H1 (cell line): ENCODE measurements around the gene CTNNA3. TPM values are rescaled to one million over a fixed set of nuclear protein-coding genes. Genes with fewer than 3 reads are reported as not detected.

Experiments
- CTCF ChIA-PET: fragments of 300-600 bp; sonication (Branson Sonifier 250); formaldehyde crosslinking; loops from one replicate; lab custom pipeline; 2021; ENCODE audit not compliant: partially characterized antibody; lab: Charles Lee
- POLR2A ChIA-PET: fragments of 300-600 bp; sonication (Branson Sonifier 250); formaldehyde crosslinking; loops from one replicate; lab custom pipeline; 2021; ENCODE audit warnings: inconsistent platforms; ENCODE audit not compliant: partially characterized antibody; lab: Charles Lee
- DNase-seq, 2 experiments: peaks; one replicate each; pipeline versions ENCODE4 v3.0.0 to v3.0.0-alpha.2; 2010 to 2022; ENCODE audit warnings: low spot score in 2 of 2, low read depth in 1 of 2, mixed read lengths in 1 of 2
- FAIRE-seq: peaks from 2 replicates; lab custom pipeline; 2011; peaks lifted over from hg19 to GRCh38; lab: Jason Lieb, UNC
- H2AFZ ChIP-seq: 2 replicates; pipeline ENCODE4 v1.8.1; 2012; ENCODE audit warnings: low read length, inconsistent platforms
- H2AK5ac ChIP-seq: 2 replicates; pipeline ENCODE4 v1.6.1; 2013; ENCODE audit warnings: low read depth, low read length
- H2BK120ac ChIP-seq: replicated peaks from 2 replicates; pipeline ENCODE3; 2013; ENCODE audit warnings: low read depth, low read length, inconsistent platforms
- H2BK12ac ChIP-seq: 2 replicates; pipeline ENCODE4 v1.6.1; 2013; ENCODE audit warnings: low read depth, low read length
- H2BK15ac ChIP-seq: 2 replicates; pipeline ENCODE4 v1.6.1; 2013; ENCODE audit warnings: low read length
- H2BK20ac ChIP-seq: 2 replicates; pipeline ENCODE4 v1.6.1; 2013; ENCODE audit warnings: low read length
- H2BK5ac ChIP-seq: 2 replicates; pipeline ENCODE4 v1.6.1; 2013; ENCODE audit warnings: low read depth, low read length
- H3K14ac ChIP-seq: 2 replicates; pipeline ENCODE4 v1.6.1; 2013; ENCODE audit warnings: inconsistent platforms; ENCODE audit not compliant: insufficient read length
- H3K18ac ChIP-seq: 2 replicates; pipeline ENCODE4 v1.6.1; 2013; ENCODE audit warnings: low read length; ENCODE audit errors: extremely low read depth
- H3K23ac ChIP-seq: 2 replicates; pipeline ENCODE4 v1.6.1; 2013; ENCODE audit warnings: inconsistent platforms; ENCODE audit not compliant: insufficient read length
- H3K23me2 ChIP-seq: 2 replicates; pipeline ENCODE4 v1.6.1; 2013; ENCODE audit warnings: low read depth, low read length
- H3K27ac ChIP-seq: 2 replicates; pipeline ENCODE4 v1.6.1; 2011; ENCODE audit warnings: low read depth, low read length, inconsistent platforms
- H3K27me3 ChIP-seq, 4 experiments: replicated peaks in 1 of 4; 1 replicate in 1 of 4; 2 replicates in 3 of 4; pipeline versions ENCODE4 v1.6.1 to v1.8.1; 2011 to 2013; ENCODE audit warnings: low read length in 3 of 4, mild to moderate bottlenecking in 3 of 4, inconsistent platforms in 2 of 4, mixed read lengths in 2 of 4, moderate library complexity in 1 of 4; ENCODE audit not compliant: control insufficient read depth in 3 of 4, insufficient read depth in 3 of 4; ENCODE audit errors: extremely low read depth in 1 of 4
- H3K36me3 ChIP-seq, 4 experiments: 2 replicates each; pipeline versions ENCODE4 v1.6.1 to v1.8.1; 2011 to 2013; ENCODE audit warnings: mild to moderate bottlenecking in 4 of 4, low read length in 3 of 4, moderate library complexity in 2 of 4, control low read depth in 1 of 4, inconsistent platforms in 1 of 4; ENCODE audit not compliant: insufficient read depth in 4 of 4, control insufficient read depth in 2 of 4
- H3K4ac ChIP-seq: replicated peaks from 2 replicates; pipeline ENCODE3; 2013; ENCODE audit warnings: low read length, low read depth, mixed read lengths, inconsistent platforms; ENCODE audit not compliant: insufficient read length
- H3K4me1 ChIP-seq, 4 experiments: replicated peaks in 1 of 4; 1 replicate in 1 of 4; 2 replicates in 3 of 4; pipeline versions ENCODE4 v1.6.1 to v1.8.1; 2011 to 2013; ENCODE audit warnings: low read length in 3 of 4, inconsistent platforms in 2 of 4, mixed read lengths in 1 of 4; ENCODE audit not compliant: insufficient read depth in 4 of 4, control insufficient read depth in 3 of 4
- H3K4me2 ChIP-seq, 2 experiments: 2 replicates each; pipeline versions ENCODE4 v1.6.1 to v1.8.1; 2011 to 2013; ENCODE audit warnings: low read depth in 2 of 2, low read length in 2 of 2, control low read depth in 1 of 2, inconsistent platforms in 1 of 2, mild to moderate bottlenecking in 1 of 2; ENCODE audit not compliant: insufficient read depth in 1 of 2
- H3K4me3 ChIP-seq, 4 experiments: fragments of 200-600, 300-600 bp in 1 of 4; sonication (generic), shearing (Covaris generic), sonication (Bioruptor Twin) in 1 of 4; 2 replicates each; pipeline versions ENCODE4 v1.5.1 to v1.8.1; 2011 to 2016; ENCODE audit warnings: low read length in 4 of 4, low read depth in 3 of 4, control low read depth in 2 of 4, inconsistent platforms in 2 of 4, mild to moderate bottlenecking in 2 of 4, mixed read lengths in 1 of 4, moderate library complexity in 1 of 4; ENCODE audit not compliant: insufficient read depth in 2 of 4; ENCODE audit errors: extremely low read depth in 1 of 4
- H3K56ac ChIP-seq: replicated peaks from 2 replicates; pipeline ENCODE3; 2013; ENCODE audit warnings: low read depth, mild to moderate bottlenecking, mixed read lengths, low read length, inconsistent platforms; ENCODE audit not compliant: insufficient read length
- H3K79me1 ChIP-seq: 2 replicates; pipeline ENCODE4 v1.6.1; 2013; ENCODE audit warnings: low read depth, low read length, control low read depth
- H3K79me2 ChIP-seq, 2 experiments: 2 replicates each; pipeline versions ENCODE4 v1.6.1 to v1.8.1; 2012 to 2013; ENCODE audit warnings: low read length in 2 of 2, mild to moderate bottlenecking in 2 of 2, inconsistent platforms in 1 of 2; ENCODE audit not compliant: insufficient read depth in 2 of 2, control insufficient read depth in 1 of 2
- H3K9ac ChIP-seq, 4 experiments: replicated peaks in 1 of 4; 1 replicate in 1 of 4; 2 replicates in 3 of 4; pipeline versions ENCODE4 v1.6.1 to v1.8.1; 2011 to 2013; ENCODE audit warnings: low read depth in 3 of 4, low read length in 3 of 4, control low read depth in 2 of 4, mild to moderate bottlenecking in 2 of 4, moderate library complexity in 2 of 4, inconsistent platforms in 1 of 4; ENCODE audit errors: extremely low read depth in 1 of 4
- H3K9me3 ChIP-seq, 2 experiments: 2 replicates each; pipeline versions ENCODE4 v1.6.1 to v1.8.1; 2012 to 2013; ENCODE audit warnings: mild to moderate bottlenecking in 2 of 2, moderate library complexity in 2 of 2, control low read depth in 1 of 2, inconsistent platforms in 1 of 2, low read depth in 1 of 2, low read length in 1 of 2, mixed read lengths in 1 of 2; ENCODE audit not compliant: insufficient read depth in 2 of 2
- H4K20me1 ChIP-seq, 2 experiments: replicated peaks in 1 of 2; 2 replicates each; pipeline versions ENCODE3 to v1.8.1; 2011 to 2013; ENCODE audit warnings: inconsistent platforms in 2 of 2, low read length in 2 of 2, mild to moderate bottlenecking in 1 of 2; ENCODE audit not compliant: insufficient read depth in 2 of 2, control insufficient read depth in 1 of 2
- H4K5ac ChIP-seq: 2 replicates; pipeline ENCODE4 v1.6.1; 2013; ENCODE audit warnings: low read length, low read depth, mixed read lengths, inconsistent platforms; ENCODE audit not compliant: insufficient read length
- H4K8ac ChIP-seq: 2 replicates; pipeline ENCODE4 v1.8.0; 2013; ENCODE audit warnings: mild to moderate bottlenecking, moderate library complexity, low read length, inconsistent platforms; ENCODE audit not compliant: insufficient read depth; ENCODE audit errors: extremely low read depth
- H4K91ac ChIP-seq: replicated peaks from 2 replicates; pipeline ENCODE3; 2013; ENCODE audit warnings: low read length, mixed read lengths, inconsistent platforms; ENCODE audit not compliant: insufficient read length
- RFX5 ChIP-seq: IDR thresholded peaks from 2 replicates; pipeline ENCODE4 v1.6.1; 2011; ENCODE audit warnings: low read depth, low read length, improper control_type of control experiment, borderline replicate concordance
- SP1 ChIP-seq: IDR thresholded peaks from 2 replicates; pipeline ENCODE4 v1.6.1; 2011; ENCODE audit warnings: low read depth, low read length
- WGBS, 2 experiments: shearing (Covaris generic) in 1 of 2; methylation state at CpG; one replicate each; pipeline versions ENCODE4 v1.1.6 to v1.1.7; 2013 to 2015; ENCODE audit warnings: low lambda C conversion rate in 2 of 2, mixed read lengths in 2 of 2, inconsistent platforms in 1 of 2, low coverage in 1 of 2, missing lambda C conversion rate in 1 of 2; ENCODE audit not compliant: insufficient replicate concordance in 2 of 2, insufficient coverage in 1 of 2, insufficient read length in 1 of 2; ENCODE audit errors: extremely low coverage in 1 of 2, missing lambda C conversion rate in 1 of 2; 5-methylcytosine and 5-hydroxymethylcytosine counted together
- polyA plus RNA-seq, 7 experiments: library from polyadenylated mRNA; depleted of rRNA in 3 of 7; stranded (reverse) in 5 of 7; unstranded in 2 of 7; fragments of >200 nt in 5 of 7; fragments of 200-250 nt in 2 of 7; gene quantifications; 1 replicate in 5 of 7; 2 replicates in 1 of 7; 4 replicates in 1 of 7; pipeline versions ENCODE4 v1.2.1 to v1.2.3, GENCODE V29; 2011 to 2013; ENCODE audit warnings: missing spikeins in 2 of 7, mixed read lengths in 2 of 7
- total RNA-seq: library from RNA; stranded (reverse); fragmentation: NEBNext Ultra II Directional; extraction: Animal tissue kit (Norgen Biotek cat#: 25700); gene quantifications from 2 replicates; pipeline ENCODE4 v1.2.1, GENCODE V29; 2021

Gene CTNNA3
- total and polyA plus RNA-seq, 2 of the 8 experiments (the other 6 are each of a cell fraction or from before 2014, with no cell fraction given) = 1.3 to 1.5 TPM

GRCh38 chr10:65892284-65892683, 1803.7 kb downstream of the CTNNA3 start:
- Histone ChIP-seq H3K79me1 (no peaks in the 10 kb centered on the region), H2BK12ac (no peak overlapping the region), H4K8ac (no peak overlapping the region), H3K9me3 (no peaks in the 10 kb centered on the region), H2AFZ (no peak overlapping the region), H3K27me3 (no peaks in the 10 kb centered on the region), H3K4me2 (no peak overlapping the region), H3K27ac (no peak overlapping the region), H4K20me1 (no peaks in the 10 kb centered on the region), H2BK5ac (no peak overlapping the region), H2AK5ac (no peak overlapping the region), H3K79me2 (no peaks in the 10 kb centered on the region), H3K4me1 (no peaks in the 10 kb centered on the region), H3K23ac (no peak overlapping the region), H2BK20ac (no peak overlapping the region), H3K36me3 (no peaks in the 10 kb centered on the region), H3K9ac (no peak overlapping the region), H3K23me2 (no peaks in the 10 kb centered on the region), H4K5ac (no peak overlapping the region), H3K4me3 (no peak overlapping the region), H2BK15ac (no peak overlapping the region), H3K18ac (no peak overlapping the region), H2BK120ac (no peak overlapping the region), H3K4ac (no peak overlapping the region), H4K91ac (no peak overlapping the region), H3K14ac (no peak overlapping the region), H3K56ac (no peak overlapping the region)
- no peak for TF ChIP-seq SP1
- peak; percentile 39; the same call in 1 of the 2 replicates for TF ChIP-seq RFX5
- CTCF ChIA-PET = no interaction called here
- FAIRE-seq (no peak), DNase-seq (no peak)
- POLR2A ChIA-PET = no interaction called here
- 83% methylated on average over 3 of the region's 3 CpGs; no CpG with 5 or more reads in 1 of the 2 experiments for WGBS, 2 experiments
